MM.1S (cell line): ENCODE results near the gene SLX4IP.

Experiments used
- DNase-seq: peaks from one replicate; pipeline ENCODE4 v3.0.0-alpha.2; 2015
- H2AFZ ChIP-seq: fragments of 300-600 bp; sonication (generic); 2 replicates; pipeline ENCODE4 v1.6.0; 2016; ENCODE audit warnings: antibody characterized with exemption, low read length
- H3F3A ChIP-seq: fragments of 300-600 bp; sonication (generic); 2 replicates; pipeline ENCODE4 v1.6.1; 2016; ENCODE audit warnings: mild to moderate bottlenecking, antibody characterized with exemption, low read length, moderate library complexity, mixed read lengths; ENCODE audit not compliant: insufficient read depth
- H3K27ac ChIP-seq: fragments of 300-600 bp; sonication (generic); 2 replicates; pipeline ENCODE4 v1.5.1; 2016; ENCODE audit warnings: mild to moderate bottlenecking, low read length
- H3K27me3 ChIP-seq: fragments of 300-600 bp; sonication (generic); replicated peaks from 2 replicates; pipeline ENCODE4 v1.6.0; 2016; ENCODE audit warnings: low read length; ENCODE audit not compliant: insufficient read depth
- H3K36me3 ChIP-seq: fragments of 300-600 bp; sonication (generic); replicated peaks from 2 replicates; pipeline ENCODE4 v1.6.1; 2016; ENCODE audit warnings: mild to moderate bottlenecking, low read length, mixed read lengths; ENCODE audit not compliant: insufficient read depth
- H3K4me1 ChIP-seq: fragments of 300-600 bp; sonication (generic); 2 replicates; pipeline ENCODE4 v1.6.1; 2016; ENCODE audit warnings: low read length, mixed read lengths
- H3K4me2 ChIP-seq: fragments of 300-600 bp; sonication (generic); 2 replicates; pipeline ENCODE4 v1.6.0; 2016; ENCODE audit warnings: low read depth, low read length
- H3K4me3 ChIP-seq: fragments of 300-600 bp; sonication (generic); 2 replicates; pipeline ENCODE4 v1.5.1; 2016; ENCODE audit warnings: low read length, mixed read lengths
- H3K79me2 ChIP-seq: fragments of 300-600 bp; sonication (generic); 2 replicates; pipeline ENCODE4 v1.6.1; 2016; ENCODE audit warnings: mixed run types, low read length, mixed read lengths
- H3K9ac ChIP-seq: fragments of 300-600 bp; sonication (generic); 2 replicates; pipeline ENCODE4 v1.6.1; 2016; ENCODE audit warnings: low read length, mixed read lengths
- H3K9me2 ChIP-seq: fragments of 300-600 bp; sonication (generic); replicated peaks from 2 replicates; pipeline ENCODE4 v1.6.1; 2016; ENCODE audit warnings: mild to moderate bottlenecking, low read length, mixed read lengths; ENCODE audit not compliant: insufficient read depth
- H3K9me3 ChIP-seq: fragments of 300-600 bp; sonication (generic); replicated peaks from 2 replicates; pipeline ENCODE4 v1.6.1; 2016; ENCODE audit warnings: mild to moderate bottlenecking, low read length, mixed read lengths; ENCODE audit not compliant: insufficient read depth
- H4K20me1 ChIP-seq: fragments of 300-600 bp; sonication (generic); 2 replicates; pipeline ENCODE4 v1.6.1; 2016; ENCODE audit warnings: mild to moderate bottlenecking, low read length, moderate library complexity, mixed read lengths; ENCODE audit not compliant: insufficient read depth
- EZH2 ChIP-seq: fragments of 300-600 bp; sonication (generic); optimal IDR thresholded peaks from 2 replicates; pipeline ENCODE3; 2017; ENCODE audit warnings: low read depth, mild to moderate bottlenecking, antibody characterized with exemption, low read length, mixed read lengths
- EZH2phosphoT487 ChIP-seq: fragments of 300-600 bp; sonication (generic); IDR thresholded peaks from 2 replicates; pipeline ENCODE4 v1.6.1; 2018; ENCODE audit warnings: antibody characterized with exemption, low read length
- TF ChIP-seq, protein P1 (sequence below): fragments of 300-600 bp; sonication (generic); IDR thresholded peaks from 2 replicates; pipeline ENCODE4 v1.5.1; 2016; ENCODE audit warnings: antibody characterized with exemption, low read length, mixed read lengths

Gene SLX4IP

GRCh38 chr20:10495173-10495572, 60.1 kb downstream of the SLX4IP start:
- no peaks in the 10 kb centered on the region for H3K9me2 ChIP-seq
- H3K9ac ChIP-seq = no peak overlapping the region
- no peaks in the 10 kb centered on the region for H3K4me1 ChIP-seq
- H3K4me3 ChIP-seq = no peak overlapping the region
- H3K27ac ChIP-seq = no peak overlapping the region
- H3K36me3 ChIP-seq = no peaks in the 10 kb centered on the region
- no peak overlapping the region for H3K4me2 ChIP-seq
- no peaks in the 10 kb centered on the region for H4K20me1 ChIP-seq
- no peaks in the 10 kb centered on the region for H3K79me2 ChIP-seq
- no peaks in the 10 kb centered on the region for H3K27me3 ChIP-seq
- H3K9me3 ChIP-seq = no peaks in the 10 kb centered on the region
- DNase-seq = no peak
- TF ChIP-seq, protein P1, sequence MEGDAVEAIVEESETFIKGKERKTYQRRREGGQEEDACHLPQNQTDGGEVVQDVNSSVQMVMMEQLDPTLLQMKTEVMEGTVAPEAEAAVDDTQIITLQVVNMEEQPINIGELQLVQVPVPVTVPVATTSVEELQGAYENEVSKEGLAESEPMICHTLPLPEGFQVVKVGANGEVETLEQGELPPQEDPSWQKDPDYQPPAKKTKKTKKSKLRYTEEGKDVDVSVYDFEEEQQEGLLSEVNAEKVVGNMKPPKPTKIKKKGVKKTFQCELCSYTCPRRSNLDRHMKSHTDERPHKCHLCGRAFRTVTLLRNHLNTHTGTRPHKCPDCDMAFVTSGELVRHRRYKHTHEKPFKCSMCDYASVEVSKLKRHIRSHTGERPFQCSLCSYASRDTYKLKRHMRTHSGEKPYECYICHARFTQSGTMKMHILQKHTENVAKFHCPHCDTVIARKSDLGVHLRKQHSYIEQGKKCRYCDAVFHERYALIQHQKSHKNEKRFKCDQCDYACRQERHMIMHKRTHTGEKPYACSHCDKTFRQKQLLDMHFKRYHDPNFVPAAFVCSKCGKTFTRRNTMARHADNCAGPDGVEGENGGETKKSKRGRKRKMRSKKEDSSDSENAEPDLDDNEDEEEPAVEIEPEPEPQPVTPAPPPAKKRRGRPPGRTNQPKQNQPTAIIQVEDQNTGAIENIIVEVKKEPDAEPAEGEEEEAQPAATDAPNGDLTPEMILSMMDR = no peak
- no peaks in the 10 kb centered on the region for H3F3A ChIP-seq
- no peak overlapping the region for H2AFZ ChIP-seq

- H3K9me3 ChIP-seq = no peaks in the 10 kb centered on the region
- TF ChIP-seq EZH2 (no peak), EZH2phosphoT487 (no peak)
- TF ChIP-seq, protein P1 = no peak
- H4K20me1 ChIP-seq = no peaks in the 10 kb centered on the region
- no peak overlapping the region for H3K4me3 ChIP-seq
- H3K36me3 ChIP-seq = no peaks in the 10 kb centered on the region
- H3K27me3 ChIP-seq = no peaks in the 10 kb centered on the region
- no peaks in the 10 kb centered on the region for H3F3A ChIP-seq
- H3K27ac ChIP-seq = no peak overlapping the region
- H3K9me2 ChIP-seq = no peaks in the 10 kb centered on the region
- no peak overlapping the region for H2AFZ ChIP-seq
- no peaks in the 10 kb centered on the region for H3K79me2 ChIP-seq
- no peak for DNase-seq
- H3K9ac ChIP-seq = no peak overlapping the region
- no peak overlapping the region for H3K4me2 ChIP-seq
- no peaks in the 10 kb centered on the region for H3K4me1 ChIP-seq
Measured at GRCh38 chr20:10496465-10496864, 61.4 kb downstream of the SLX4IP start.

- no peak for TF ChIP-seq EZH2phosphoT487
- TF ChIP-seq EZH2 = no peak
- TF ChIP-seq, protein P1 = no peak
- no peaks in the 10 kb centered on the region for H3K36me3 ChIP-seq
- no peak for DNase-seq
- H3K79me2 ChIP-seq = no peaks in the 10 kb centered on the region
- H3K9me2 ChIP-seq = no peaks in the 10 kb centered on the region
- H3K27me3 ChIP-seq = no peaks in the 10 kb centered on the region
- no peaks in the 10 kb centered on the region for H3K4me1 ChIP-seq
- H3K9me3 ChIP-seq = no peaks in the 10 kb centered on the region
- H3K9ac ChIP-seq = no peak overlapping the region
- H3F3A ChIP-seq = no peaks in the 10 kb centered on the region
- H4K20me1 ChIP-seq = no peaks in the 10 kb centered on the region
- no peak overlapping the region for H3K4me2 ChIP-seq
- no peak overlapping the region for H2AFZ ChIP-seq
- no peak overlapping the region for H3K4me3 ChIP-seq
- no peak overlapping the region for H3K27ac ChIP-seq
Measured at GRCh38 chr20:10497283-10497682, 62.2 kb downstream of the SLX4IP start.

DNA sequence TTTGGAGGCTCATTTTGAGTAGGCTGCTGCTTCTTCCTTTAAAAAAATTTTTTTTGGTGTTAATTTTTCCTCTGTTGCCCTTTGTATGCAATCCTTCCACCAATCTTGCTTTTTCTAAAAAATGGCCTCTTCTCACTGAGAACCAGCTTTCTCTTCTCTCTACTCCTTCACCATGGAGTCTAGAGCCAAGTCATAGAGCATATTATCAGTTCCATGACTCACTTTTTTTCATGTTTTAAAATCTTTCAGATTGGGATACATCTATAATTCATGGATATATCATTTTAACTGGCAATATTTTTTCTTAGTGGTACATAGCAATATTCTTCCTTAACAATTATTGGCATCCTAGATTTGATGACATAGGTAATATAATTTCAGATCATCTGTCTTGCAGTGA, 62.7 kb downstream of the SLX4IP start:
- no peaks in the 10 kb centered on the region for H3K27me3 ChIP-seq
- H3K36me3 ChIP-seq = no peaks in the 10 kb centered on the region
- no peaks in the 10 kb centered on the region for H3K79me2 ChIP-seq
- H2AFZ ChIP-seq = no peak overlapping the region
- H3K4me1 ChIP-seq = no peaks in the 10 kb centered on the region
- no peaks in the 10 kb centered on the region for H3F3A ChIP-seq
- no peak overlapping the region for H3K4me2 ChIP-seq
- H3K9me3 ChIP-seq = no peaks in the 10 kb centered on the region
- no peaks in the 10 kb centered on the region for H3K9me2 ChIP-seq
- DNase-seq = no peak
- TF ChIP-seq, protein P1 = no peak
- no peak for TF ChIP-seq EZH2phosphoT487
- TF ChIP-seq EZH2 = no peak
- H3K27ac ChIP-seq = no peak overlapping the region
- no peak overlapping the region for H3K9ac ChIP-seq
- no peak overlapping the region for H3K4me3 ChIP-seq
- no peaks in the 10 kb centered on the region for H4K20me1 ChIP-seq
